BE2C (cell line): ENCODE measurements around the gene USP32.

Experiments
- DNase-seq: peaks from one replicate; pipeline ENCODE4 v3.0.0-alpha.2; 2020
- H3K27me3 ChIP-seq: fragments of 250-450 bp; sonication (Bioruptor Pico); 2 replicates; pipeline ENCODE4 v1.5.1; 2020; ENCODE audit warnings: mild to moderate bottlenecking
- H3K36me3 ChIP-seq: fragments of 250-450 bp; sonication (Bioruptor Pico); 2 replicates; pipeline ENCODE4 v1.5.1; 2020; ENCODE audit warnings: mild to moderate bottlenecking
- H3K4me1 ChIP-seq: fragments of 250-450 bp; sonication (Bioruptor Pico); 2 replicates; pipeline ENCODE4 v1.5.1; 2020
- H3K4me3 ChIP-seq: 2 replicates; pipeline ENCODE4 v1.5.1; 2011; ENCODE audit warnings: low read depth, low read length
- H3K9me3 ChIP-seq: fragments of 250-450 bp; sonication (Bioruptor Pico); 2 replicates; pipeline ENCODE4 v1.5.1; 2020
- TF ChIP-seq, protein P1 (sequence below): IDR thresholded peaks from 2 replicates; pipeline ENCODE4 v1.5.1; 2012; ENCODE audit warnings: mild to moderate bottlenecking, low read depth, low read length

The USP32 gene

DNA sequence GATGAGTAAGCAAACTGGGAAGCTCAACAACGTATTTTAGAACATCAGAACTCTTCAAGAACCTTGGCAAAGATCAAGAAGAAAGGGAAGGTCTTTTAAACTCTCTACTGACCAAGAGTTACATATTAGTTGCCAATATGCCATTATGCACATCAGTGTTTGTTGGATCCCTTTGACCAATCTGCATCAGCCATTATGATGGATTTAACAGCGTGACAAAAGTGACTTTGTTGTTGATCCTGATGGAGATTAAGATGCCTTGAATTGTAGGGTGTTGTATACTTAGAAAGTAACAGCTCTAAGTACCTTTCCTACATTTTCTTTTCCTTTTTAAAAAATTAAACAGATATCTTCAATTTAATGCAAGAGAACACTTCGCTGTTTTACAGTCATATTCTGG is 133.6 kb downstream of the USP32 start:
- H3K4me1 ChIP-seq: peaks cover 4% of the 10 kb centered on the region
- peaks cover 3% of the 10 kb centered on the region for H3K36me3 ChIP-seq
- DNase-seq: no peak
- no peaks in the 10 kb centered on the region for H3K27me3 ChIP-seq
- H3K4me3 ChIP-seq: no peak overlapping the region
- no peaks in the 10 kb centered on the region for H3K9me3 ChIP-seq
- TF ChIP-seq, protein P1, sequence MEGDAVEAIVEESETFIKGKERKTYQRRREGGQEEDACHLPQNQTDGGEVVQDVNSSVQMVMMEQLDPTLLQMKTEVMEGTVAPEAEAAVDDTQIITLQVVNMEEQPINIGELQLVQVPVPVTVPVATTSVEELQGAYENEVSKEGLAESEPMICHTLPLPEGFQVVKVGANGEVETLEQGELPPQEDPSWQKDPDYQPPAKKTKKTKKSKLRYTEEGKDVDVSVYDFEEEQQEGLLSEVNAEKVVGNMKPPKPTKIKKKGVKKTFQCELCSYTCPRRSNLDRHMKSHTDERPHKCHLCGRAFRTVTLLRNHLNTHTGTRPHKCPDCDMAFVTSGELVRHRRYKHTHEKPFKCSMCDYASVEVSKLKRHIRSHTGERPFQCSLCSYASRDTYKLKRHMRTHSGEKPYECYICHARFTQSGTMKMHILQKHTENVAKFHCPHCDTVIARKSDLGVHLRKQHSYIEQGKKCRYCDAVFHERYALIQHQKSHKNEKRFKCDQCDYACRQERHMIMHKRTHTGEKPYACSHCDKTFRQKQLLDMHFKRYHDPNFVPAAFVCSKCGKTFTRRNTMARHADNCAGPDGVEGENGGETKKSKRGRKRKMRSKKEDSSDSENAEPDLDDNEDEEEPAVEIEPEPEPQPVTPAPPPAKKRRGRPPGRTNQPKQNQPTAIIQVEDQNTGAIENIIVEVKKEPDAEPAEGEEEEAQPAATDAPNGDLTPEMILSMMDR: no peak

DNA sequence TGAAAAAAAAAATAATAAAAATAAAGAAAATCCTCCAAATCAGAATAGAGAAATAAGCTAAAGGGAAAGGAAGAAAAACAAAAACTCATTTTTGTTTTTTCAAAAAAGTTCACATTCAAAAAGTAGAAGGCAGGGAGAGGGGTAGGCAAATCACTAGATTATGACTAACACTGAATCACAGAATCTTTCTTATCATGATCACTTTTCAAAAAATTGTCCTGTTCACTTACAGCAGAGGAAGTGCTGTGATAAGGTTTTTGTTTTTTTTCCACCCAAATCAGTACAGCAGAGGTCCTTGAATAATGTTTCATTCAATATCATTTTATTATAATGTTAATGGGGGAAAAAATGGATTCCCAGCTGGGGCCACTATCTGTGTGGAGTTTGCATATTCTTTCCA is 135.8 kb downstream of the USP32 start:
- peaks cover 6% of the 10 kb centered on the region for H3K36me3 ChIP-seq
- no peak overlapping the region for H3K4me3 ChIP-seq
- no peak for DNase-seq
- peaks cover 4% of the 10 kb centered on the region for H3K4me1 ChIP-seq
- H3K9me3 ChIP-seq: no peaks in the 10 kb centered on the region
- TF ChIP-seq, protein P1: no peak
- H3K27me3 ChIP-seq: no peaks in the 10 kb centered on the region

DNA sequence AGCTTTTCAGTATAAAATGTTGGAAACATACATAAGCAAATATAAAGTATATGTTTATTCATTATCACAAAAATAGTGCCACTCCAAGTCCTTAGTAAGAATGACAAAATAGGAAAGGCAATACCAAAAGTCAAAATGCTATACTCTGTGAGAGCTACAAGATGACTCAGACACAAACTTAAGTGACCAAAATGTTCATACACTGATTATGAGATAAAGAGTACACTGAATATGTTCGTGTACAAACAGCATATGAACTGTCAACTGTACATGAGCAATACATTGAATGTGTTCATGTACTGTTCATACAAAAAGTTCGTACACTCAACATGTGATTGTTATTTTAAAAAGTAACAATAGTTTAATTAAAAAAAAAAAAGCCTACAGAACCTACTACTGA is 138.9 kb downstream of the USP32 start:
- Histone ChIP-seq H3K27me3 (no peaks in the 10 kb centered on the region), H3K36me3 (peaks cover 13% of the 10 kb centered on the region), H3K4me3 (no peak overlapping the region), H3K9me3 (no peaks in the 10 kb centered on the region), H3K4me1 (peaks cover 4% of the 10 kb centered on the region; the same call in 1 of the 2 replicates)
- DNase-seq: no peak
- TF ChIP-seq, protein P1: no peak

DNA sequence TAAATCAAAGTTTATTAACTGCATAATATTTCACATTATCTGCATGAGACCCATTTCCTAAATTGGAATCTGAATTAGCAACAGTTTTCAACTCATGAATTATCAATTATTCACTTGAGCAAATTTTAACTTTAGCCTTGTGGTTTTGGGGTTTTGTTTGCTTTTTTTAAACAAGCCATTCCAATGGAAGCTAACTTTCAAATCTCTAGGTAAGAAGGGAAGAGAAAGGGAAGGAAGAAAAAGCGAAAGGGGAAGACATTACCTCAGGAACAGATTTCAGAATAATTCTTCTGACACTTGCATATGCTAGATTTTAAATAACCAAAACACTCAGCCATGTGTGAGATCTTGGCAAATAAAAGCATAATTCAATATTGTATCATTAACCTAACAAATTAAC is 139.5 kb downstream of the USP32 start:
- TF ChIP-seq, protein P1: no peak
- peaks cover 4% of the 10 kb centered on the region; the same call in 1 of the 2 replicates for H3K4me1 ChIP-seq
- no peaks in the 10 kb centered on the region for H3K9me3 ChIP-seq
- no peak overlapping the region for H3K4me3 ChIP-seq
- no peak for DNase-seq
- peaks cover 16% of the 10 kb centered on the region for H3K36me3 ChIP-seq
- H3K27me3 ChIP-seq: no peaks in the 10 kb centered on the region

DNA sequence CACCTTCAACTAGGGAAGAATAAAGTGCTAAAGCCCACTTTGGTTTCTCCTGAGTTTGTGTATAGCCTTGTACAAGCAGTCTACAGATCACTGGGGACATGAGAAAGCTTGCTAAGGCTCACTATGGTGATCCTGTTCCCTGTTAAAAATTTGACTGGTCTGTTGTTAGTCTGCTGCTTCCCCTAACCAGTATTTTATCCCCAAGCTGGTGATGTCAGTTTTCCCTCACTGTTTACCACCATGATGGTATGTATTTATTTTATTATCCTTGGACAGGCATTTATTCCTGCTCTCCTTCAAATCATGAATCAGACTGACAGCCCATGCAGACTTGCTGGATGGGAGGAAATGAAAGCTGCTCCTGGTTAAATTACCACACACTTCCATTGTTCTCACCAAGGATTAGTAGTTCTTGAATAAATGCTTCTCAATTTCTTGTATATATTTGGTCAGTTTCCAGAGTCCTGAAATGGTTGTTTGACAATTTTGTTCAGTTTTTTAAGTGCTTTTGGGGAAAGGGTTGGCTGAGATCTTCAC is 142.6 kb downstream of the USP32 start:
- Histone ChIP-seq H3K9me3 (no peaks in the 10 kb centered on the region), H3K4me1 (no peaks in the 10 kb centered on the region), H3K36me3 (peaks cover 16% of the 10 kb centered on the region), H3K4me3 (no peak overlapping the region), H3K27me3 (no peaks in the 10 kb centered on the region)
- DNase-seq: no peak
- TF ChIP-seq, protein P1: no peak

DNA sequence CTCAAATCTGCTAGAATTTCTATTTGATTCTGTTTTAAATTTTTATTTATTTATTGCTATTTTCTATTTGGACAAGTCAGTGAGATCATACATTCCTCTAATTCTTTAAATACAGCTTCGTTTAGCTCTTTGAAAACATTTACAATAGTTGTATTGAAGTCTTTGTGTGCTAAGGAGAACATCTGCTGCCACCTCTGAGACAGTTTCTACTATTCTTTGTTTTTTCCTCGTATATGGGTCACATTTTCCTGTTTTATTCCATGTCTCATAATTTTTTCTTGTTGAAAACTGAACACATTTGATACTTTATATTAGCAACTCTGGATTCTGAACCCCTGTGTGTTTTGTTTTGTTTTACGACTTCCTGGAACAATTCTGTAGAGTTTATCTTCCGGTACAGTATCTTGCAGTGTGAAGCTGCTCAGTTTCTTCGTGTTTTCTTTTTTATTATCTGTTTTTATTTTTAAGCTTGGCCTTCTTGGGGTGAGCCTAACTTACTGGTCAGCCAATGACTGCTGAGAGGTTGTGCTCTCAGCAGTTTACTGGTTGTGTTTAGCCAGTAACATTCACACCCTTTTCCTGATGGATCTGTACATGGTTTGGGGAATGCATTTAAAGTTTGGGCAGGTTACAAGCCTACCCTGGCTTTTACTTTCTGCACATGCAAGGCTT is 143.2 kb downstream of the USP32 start:
- peaks cover 16% of the 10 kb centered on the region for H3K36me3 ChIP-seq
- no peaks in the 10 kb centered on the region for H3K4me1 ChIP-seq
- no peak overlapping the region for H3K4me3 ChIP-seq
- H3K9me3 ChIP-seq: no peaks in the 10 kb centered on the region
- TF ChIP-seq, protein P1: no peak
- DNase-seq: no peak
- H3K27me3 ChIP-seq: no peaks in the 10 kb centered on the region
